Measurements from ENCODE around the gene DCXR. TPM values are rescaled to one million over a fixed set of nuclear protein-coding genes. Genes with fewer than 3 reads are reported as not detected.

The DCXR gene
- total and polyA plus RNA-seq, 2 donors (not counting 1 experiment from before 2014, with no cell fraction given): 63.9 to 143 TPM

GRCh38 chr17:81994593-81995462 is 42.7 kb downstream of the DCXR start:
- Histone ChIP-seq H3K4me3 (ENCODE audit: control extremely low read depth in 1 of 5, extremely low read depth in 1 of 5, insufficient read depth in 1 of 5, low read depth in 2 of 5, low read length in 4 of 5) (no peak overlapping the region), H4K20me1 (ENCODE audit: control insufficient read depth, insufficient read depth, low read length, poor library complexity, severe bottlenecking) (peaks cover 22% of the 10 kb centered on the region), H3K79me2 (ENCODE audit: control insufficient read depth, insufficient read depth, low read length) (peaks cover 24% of the 10 kb centered on the region), H3K27ac (ENCODE audit: low read length in 2 of 2) (no peak overlapping the region), H3K27me3 (replicated peaks in 1 of 4; ENCODE audit: control extremely low read depth in 1 of 4, control insufficient read depth in 3 of 4, insufficient read depth in 4 of 4, low read length in 3 of 4) (no peaks in the 10 kb centered on the region), H3K9me3 (ENCODE audit: control extremely low read depth in 1 of 3, control insufficient read depth in 2 of 3, insufficient read depth in 1 of 3, low read length in 2 of 3) (no peaks in the 10 kb centered on the region), H3K4me2 (replicated peaks; ENCODE audit: low read depth, low read length, poor library complexity, severe bottlenecking) (no peak overlapping the region), H3K4me1 (ENCODE audit: control insufficient read depth in 2 of 2, insufficient read depth in 2 of 2, low read length in 2 of 2) (no peaks in the 10 kb centered on the region), H3K36me3 (replicated peaks in 1 of 2; ENCODE audit: control extremely low read depth in 1 of 2, control insufficient read depth in 1 of 2, extremely low read depth in 1 of 2, insufficient read depth in 2 of 2, low read length in 1 of 2) (peaks cover 0 to 2% of the 10 kb centered on the region in 2 experiments), H2AFZ (ENCODE audit: insufficient read depth, low read depth, low read length, poor library complexity, severe bottlenecking) (no peak overlapping the region), H3K9ac (ENCODE audit: low read length) (no peak overlapping the region)
- DNase-seq (no peak), ATAC-seq (ENCODE audit: low read depth) (no peak)
- ChIA-PET CTCF (interaction anchor here (1.4 kb wide), 1 partner anchor 36 kb away, joined by 5 read pairs; no protein-coding TSS in a partner anchor), POLR2A (interaction anchor here (0.8 kb wide), 1 partner anchor 14 kb away, joined by 3 read pairs; no protein-coding TSS in a partner anchor)
- intact Hi-C loops (cut with micrococcal nuclease): no loop called here
- TF ChIP-seq CTCF (IDR thresholded peaks at IDR 0.05) (no peak), EZH2 (IDR thresholded peaks at IDR 0.05; ENCODE audit: borderline replicate concordance, insufficient read depth, low read depth, low read length, poor library complexity, severe bottlenecking) (no peak)
- Mint-ChIP-seq H3K4me1 (peaks cover 3% of the 10 kb centered on the region), H3K27ac (no peak overlapping the region), H3K4me3 (no peak overlapping the region), H3K9me3 (ENCODE audit: insufficient read depth) (no peaks in the 10 kb centered on the region), H3K27me3 (no peaks in the 10 kb centered on the region)
- 97% methylated on average over 34 of the region's 39 CpGs for WGBS (ENCODE audit: insufficient coverage)

All from B cell (primary cell).